HepG2 (cell line): ENCODE measurements around the gene ZNF511. TPM values are rescaled to one million over a fixed set of nuclear protein-coding genes. Genes with fewer than 3 reads are reported as not detected.

Source experiments
- AGO2 ChIP-seq: fragments of 200-400 bp; formaldehyde crosslinking; optimal IDR thresholded peaks from 2 replicates; pipeline ENCODE3; 2017; ENCODE audit warnings: mild to moderate bottlenecking, low read depth, low read length, moderate library complexity
- CBX2 ChIP-seq, 2 experiments: fragments of 200-600 bp in 1 of 2; sonication (generic); formaldehyde crosslinking in 1 of 2; IDR thresholded peaks; 2 replicates each; pipeline versions ENCODE4 v1.7.0 to v1.8.1; 2018 to 2022; ENCODE audit warnings: low read depth in 2 of 2, low read length in 1 of 2, mild to moderate bottlenecking in 1 of 2, missing genetic modification reagents in 1 of 2
- ELF4 ChIP-seq: sonication (generic); formaldehyde crosslinking; IDR thresholded peaks from 2 replicates; pipeline ENCODE4 v1.5.0; 2020; ENCODE audit warnings: missing genetic modification reagents, mild to moderate bottlenecking, moderate library complexity, borderline replicate concordance
- HDAC2 ChIP-seq: sonication (generic); formaldehyde crosslinking; IDR thresholded peaks from 2 replicates; pipeline ENCODE4 v1.4.0; 2020; ENCODE audit warnings: missing genetic modification reagents
- IRF9 ChIP-seq: sonication (generic); formaldehyde crosslinking; IDR thresholded peaks from 2 replicates; pipeline ENCODE4 v1.8.0; 2022; ENCODE audit warnings: missing genetic modification reagents, mild to moderate bottlenecking, borderline replicate concordance
- LCORL ChIP-seq, 2 experiments: fragments of 450-650 bp in 1 of 2; sonication (generic) in 1 of 2; formaldehyde crosslinking in 1 of 2; IDR thresholded peaks; 2 replicates each; pipeline versions ENCODE4 v1.5.0 to v1.6.1; 2017 to 2020; ENCODE audit warnings: antibody characterized with exemption in 1 of 2, missing genetic modification reagents in 1 of 2
- MED1 ChIP-seq: sonication (generic); formaldehyde crosslinking; IDR thresholded peaks from 2 replicates; pipeline ENCODE4 v1.4.0; 2020; ENCODE audit warnings: missing genetic modification reagents
- MIER3 ChIP-seq: IDR thresholded peaks from 2 replicates; pipeline ENCODE4 v1.6.1; 2016; ENCODE audit warnings: missing compliant biosample characterization, borderline replicate concordance
- MXD1 ChIP-seq: sonication (generic); formaldehyde crosslinking; IDR thresholded peaks from 2 replicates; pipeline ENCODE4 v1.4.0; 2020; ENCODE audit warnings: mild to moderate bottlenecking, missing genetic modification reagents
- NFKBIZ ChIP-seq: IDR thresholded peaks from 2 replicates; pipeline ENCODE4 v1.6.1; 2018; ENCODE audit warnings: missing genetic modification reagents, missing compliant biosample characterization
- NONO ChIP-seq, 2 experiments: fragments of 450-650 bp in 1 of 2; sonication (generic) in 1 of 2; formaldehyde crosslinking in 1 of 2; IDR thresholded peaks in 1 of 2; conservative IDR thresholded peaks in 1 of 2; 2 replicates each; pipeline versions ENCODE4 v1.6.1 to v1.8.0; 2017 to 2022; ENCODE audit warnings: mild to moderate bottlenecking in 1 of 2, missing genetic modification reagents in 1 of 2, moderate library complexity in 1 of 2
- POGK ChIP-seq: sonication (generic); formaldehyde crosslinking; conservative IDR thresholded peaks from 2 replicates; pipeline ENCODE4 v1.8.0; 2022; ENCODE audit warnings: mild to moderate bottlenecking, moderate library complexity, missing genetic modification reagents
- POLR2A ChIP-seq, 2 experiments: IDR thresholded peaks; 2 replicates each; pipeline ENCODE4 v1.6.1; 2011; ENCODE audit warnings: low read depth in 2 of 2, low read length in 2 of 2, mild to moderate bottlenecking in 1 of 2, moderate library complexity in 1 of 2; ENCODE audit not compliant: insufficient read depth in 1 of 2
- POLR2AphosphoS5 ChIP-seq: IDR thresholded peaks from 2 replicates; pipeline ENCODE4 v1.6.1; 2012; ENCODE audit warnings: low read depth, low read length
- SAFB2 ChIP-seq: sonication (generic); formaldehyde crosslinking; IDR thresholded peaks from 2 replicates; pipeline ENCODE4 v1.5.1; 2020; ENCODE audit warnings: missing genetic modification reagents, low read depth, mild to moderate bottlenecking, borderline replicate concordance
- TOE1 ChIP-seq: sonication (generic); formaldehyde crosslinking; IDR thresholded peaks from 2 replicates; pipeline ENCODE4 v1.4.0; 2020; ENCODE audit warnings: mild to moderate bottlenecking, missing genetic modification reagents
- ZBTB2 ChIP-seq: sonication (generic); formaldehyde crosslinking; IDR thresholded peaks from 2 replicates; pipeline ENCODE4 v1.8.0; 2022; ENCODE audit warnings: low read depth, missing genetic modification reagents
- ZNF354B ChIP-seq: sonication (generic); formaldehyde crosslinking; IDR thresholded peaks from 2 replicates; pipeline ENCODE4 v1.8.0; 2022; ENCODE audit warnings: mild to moderate bottlenecking, missing genetic modification reagents
- ZNF441 ChIP-seq: sonication (generic); formaldehyde crosslinking; IDR thresholded peaks from 2 replicates; pipeline ENCODE4 v1.7.0; 2021; ENCODE audit warnings: missing genetic modification reagents, borderline replicate concordance
- ZNF503 ChIP-seq: sonication (generic); formaldehyde crosslinking; IDR thresholded peaks from 2 replicates; pipeline ENCODE4 v1.4.0; 2020; ENCODE audit warnings: missing genetic modification reagents
- ZNF616 ChIP-seq: sonication (generic); formaldehyde crosslinking; IDR thresholded peaks from 2 replicates; pipeline ENCODE4 v1.5.0; 2020; ENCODE audit warnings: low read depth, mild to moderate bottlenecking, missing genetic modification reagents
- polyA plus RNA-seq, 8 experiments: library from polyadenylated mRNA; depleted of rRNA in 3 of 8; stranded (reverse) in 7 of 8; unstranded in 1 of 8; fragments of >200 nt; fragmentation: Illumina TruSeq in 4 of 8; extraction: Trizol in 4 of 8; gene quantifications; 2 replicates each; pipeline versions ENCODE4 v1.2.1 to v1.2.3, GENCODE V29; 2011 to 2016; ENCODE audit warnings: low read depth in 4 of 8, missing spikeins in 1 of 8, mixed read lengths in 1 of 8; ENCODE audit not compliant: insufficient read depth in 1 of 8
- total RNA-seq, 5 experiments: library from RNA; depleted of rRNA; stranded (reverse); fragments of >200 nt; fragmentation: Illumina TruSeq; extraction: Trizol; gene quantifications; 2 replicates each; pipeline ENCODE4 v1.2.3, GENCODE V29; 2016; ENCODE audit warnings: low read depth in 1 of 5

ZNF511 gene
- total and polyA plus RNA-seq, 2 of the 13 experiments (the other 11 are each of a cell fraction or from before 2014, with no cell fraction given): 35.6 to 66.4 TPM

GRCh38 chr10:133357285-133358161, 48.8 kb downstream of the ZNF511 start, which contains the start of gene FUOM (continued):
- 0 out of 2 replicates have a peak, but pooled peaks have one; percentile 36 for TF ChIP-seq POGK (CRISPR knock-in tag)
- peak; percentile 41; the same call in 1 of the 2 replicates for TF ChIP-seq ZNF616 (CRISPR knock-in tag)
- peak; percentile 39; the same call in 1 of the 2 replicates for TF ChIP-seq HDAC2 (CRISPR knock-in tag)
- TF ChIP-seq CBX2 (IDR thresholded peaks at IDR 0.05; ENCODE audit: low read depth, low read length): no peak
- no peak for TF ChIP-seq CBX2 (CRISPR knock-in tag; IDR thresholded peaks at IDR 0.05; ENCODE audit: low read depth)
- peak; percentile 23; the same call in 1 of the 2 replicates for TF ChIP-seq MIER3 (CRISPR knock-in tag)
- TF ChIP-seq AGO2: peak; percentile 73
- TF ChIP-seq NONO (IDR thresholded peaks at IDR 0.05): no peak
- TF ChIP-seq NONO (CRISPR knock-in tag; conservative IDR thresholded peaks at IDR 0.05): peak; percentile 52; the same call in 1 of the 2 replicates
- TF ChIP-seq MED1 (CRISPR knock-in tag): no peak
- no peak for TF ChIP-seq ZNF354B (CRISPR knock-in tag)
- TF ChIP-seq ZBTB2: 0 out of 2 replicates have a peak, but pooled peaks have one; percentile 10
- TF ChIP-seq IRF9 (CRISPR knock-in tag): no peak; the same call in 1 of the 2 replicates
- TF ChIP-seq NFKBIZ: no peak
- TF ChIP-seq MXD1 (CRISPR knock-in tag): no peak
- peak; percentile 55; the same call in 1 of the 2 replicates for TF ChIP-seq SAFB2 (CRISPR knock-in tag)
- peak; percentile 63; the same call in 1 of the 2 replicates for TF ChIP-seq ZNF441 (CRISPR knock-in tag)
- TF ChIP-seq LCORL (IDR thresholded peaks at IDR 0.05): no peak
- no peak for TF ChIP-seq LCORL (CRISPR knock-in tag; IDR thresholded peaks at IDR 0.05)
- TF ChIP-seq ELF4 (CRISPR knock-in tag): 0 out of 2 replicates have a peak, but pooled peaks have one; percentile 48
- no peak for TF ChIP-seq TOE1 (CRISPR knock-in tag)
- no peak for TF ChIP-seq ZNF503 (CRISPR knock-in tag)
- TF ChIP-seq POLR2AphosphoS5: peak; percentile 69
- peak in 1 of 2 experiments; percentile 68; a peak in 2 of 4 replicates for TF ChIP-seq POLR2A (IDR thresholded peaks at IDR 0.05; ENCODE audit: insufficient read depth in 1 of 2, low read depth in 2 of 2, low read length in 2 of 2)
